ENCODE results near the gene CNPPD1. TPM values are rescaled to one million over a fixed set of nuclear protein-coding genes. Genes with fewer than 3 reads are reported as not detected.

CNPPD1 gene
- total RNA-seq, 1 donor from 2014 or later = 20.5 TPM

DNA sequence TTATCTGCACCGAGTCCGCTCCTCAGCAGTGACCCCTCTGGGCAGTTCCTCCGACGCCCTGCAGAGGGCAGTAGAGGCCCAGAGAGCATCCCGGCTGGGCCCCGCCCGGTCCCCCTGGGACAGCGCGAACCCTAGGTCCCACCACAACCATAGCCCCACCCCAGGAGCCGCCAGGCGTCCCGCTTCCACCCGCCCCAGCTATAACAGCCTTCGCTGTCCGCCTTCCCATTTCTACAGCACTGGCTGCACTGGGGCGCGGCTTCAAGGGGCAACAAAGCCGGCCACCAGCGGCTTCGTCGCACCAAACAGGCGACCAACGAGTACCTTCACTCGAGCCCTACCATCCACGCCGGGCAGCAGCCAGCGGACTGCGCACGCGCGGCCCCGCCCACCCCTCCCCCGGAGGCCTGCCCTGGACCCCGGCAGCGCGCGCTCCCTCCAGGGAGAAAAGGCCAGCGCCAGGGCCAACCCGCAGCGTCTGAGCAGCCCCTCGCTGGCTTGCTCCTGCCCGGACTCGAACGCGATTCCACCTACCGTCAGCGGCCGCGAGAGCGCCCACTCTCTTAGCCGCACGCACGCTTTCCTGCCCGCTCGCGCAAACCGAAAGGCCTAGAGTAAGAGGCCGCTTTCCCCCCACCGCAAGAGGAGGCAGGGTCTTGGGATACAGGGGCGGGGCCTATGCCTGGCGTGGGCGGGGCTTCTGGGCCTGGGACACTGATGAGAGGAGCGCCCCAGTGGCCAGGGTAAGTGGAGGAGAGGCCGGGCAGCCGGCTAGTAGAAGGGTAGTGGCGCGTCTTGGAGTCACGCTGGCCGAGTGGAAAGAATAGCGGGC is 16.3 kb downstream of the CNPPD1 start, which contains the start of gene NHEJ1:
Gene NHEJ1 (minus strand): TSS at position 630 of the 832 bp plus-strand sequence. CDS start 2,453 bp downstream, outside the sequence.
- DNase-seq (ENCODE audit: low spot score) = peak; percentile 93

DNA sequence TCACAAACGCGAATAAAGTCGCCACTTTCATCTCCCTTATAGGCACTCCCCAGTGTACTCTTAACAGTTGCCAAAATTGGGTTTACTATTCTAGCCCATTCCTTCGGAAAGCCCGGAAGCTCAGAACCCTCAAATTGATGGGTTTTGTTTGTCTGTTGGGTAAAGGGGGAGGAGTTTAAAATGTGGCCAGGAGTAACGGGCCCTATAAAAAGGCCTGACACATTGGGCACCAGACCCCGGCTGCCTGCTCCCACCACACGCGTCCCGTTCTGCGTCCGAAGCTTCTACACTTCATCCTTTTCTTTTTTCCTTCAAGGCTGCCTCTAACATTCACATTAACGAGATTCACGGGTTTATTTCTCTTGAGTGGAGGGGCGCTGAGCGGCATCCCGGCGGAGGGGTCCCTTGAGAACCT is 16.9 kb downstream of the CNPPD1 start:
- DNase-seq (ENCODE audit: low spot score) = no peak

DNA sequence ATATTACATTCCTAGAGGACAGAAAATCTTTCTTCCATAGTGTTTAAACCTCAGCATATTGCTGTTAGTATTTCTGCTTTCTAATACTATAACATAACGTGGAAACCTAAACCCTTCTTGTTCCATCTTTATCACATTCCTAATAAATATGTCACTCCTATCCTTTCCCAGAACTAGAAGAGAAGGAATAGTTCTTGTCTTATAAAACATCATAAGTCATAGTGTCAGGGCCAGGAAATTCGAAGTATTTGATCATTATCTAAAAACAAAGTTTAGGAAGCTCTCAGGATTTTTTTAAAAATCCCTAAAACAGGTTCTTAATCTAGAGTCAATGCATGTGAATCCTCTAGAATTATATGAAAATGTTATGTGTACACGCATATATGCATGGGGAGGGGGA is 18.1 kb downstream of the CNPPD1 start:
- DNase-seq (ENCODE audit: low spot score) = no peak

DNA sequence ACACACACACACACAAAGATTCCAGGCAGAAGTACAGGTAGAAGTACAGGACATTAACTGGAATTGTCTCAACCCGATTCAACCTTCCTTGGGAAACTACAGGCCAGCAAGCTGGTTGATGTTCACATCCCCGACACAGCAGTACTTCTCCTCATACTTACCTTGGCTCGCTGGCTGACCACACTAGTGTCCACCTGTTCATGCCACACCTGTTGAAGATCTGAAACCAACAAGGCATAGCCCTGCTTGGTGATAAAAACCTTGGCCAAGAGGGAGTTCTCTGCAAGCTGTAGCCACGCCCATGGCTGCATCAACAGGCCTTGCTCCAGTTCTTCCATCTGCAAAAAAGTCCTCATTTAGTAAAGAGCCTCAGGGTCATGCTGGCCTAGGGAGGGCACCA is 18.7 kb downstream of the CNPPD1 start:
- DNase-seq (ENCODE audit: low spot score) = no peak

DNA sequence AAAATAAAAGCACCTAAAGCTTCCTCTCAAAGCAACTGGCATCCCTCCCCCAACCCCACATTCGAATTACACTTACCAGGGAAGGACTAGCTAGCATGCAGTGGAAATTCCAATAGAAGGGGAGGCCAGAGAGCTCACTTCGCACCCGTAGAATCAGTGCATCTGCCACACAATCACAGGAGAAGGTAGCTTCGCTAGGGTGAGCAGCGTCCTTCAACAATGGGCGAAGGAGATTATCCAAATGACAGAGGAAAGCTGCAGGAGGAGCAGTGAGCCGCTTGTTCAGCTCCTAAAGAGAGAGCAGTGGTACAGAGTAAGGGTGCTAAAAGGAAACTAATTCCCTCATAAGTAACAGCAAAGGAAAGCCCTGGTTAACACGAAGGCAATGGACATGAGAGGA is 19.3 kb downstream of the CNPPD1 start:
- no peak for DNase-seq (ENCODE audit: low spot score)

DNA sequence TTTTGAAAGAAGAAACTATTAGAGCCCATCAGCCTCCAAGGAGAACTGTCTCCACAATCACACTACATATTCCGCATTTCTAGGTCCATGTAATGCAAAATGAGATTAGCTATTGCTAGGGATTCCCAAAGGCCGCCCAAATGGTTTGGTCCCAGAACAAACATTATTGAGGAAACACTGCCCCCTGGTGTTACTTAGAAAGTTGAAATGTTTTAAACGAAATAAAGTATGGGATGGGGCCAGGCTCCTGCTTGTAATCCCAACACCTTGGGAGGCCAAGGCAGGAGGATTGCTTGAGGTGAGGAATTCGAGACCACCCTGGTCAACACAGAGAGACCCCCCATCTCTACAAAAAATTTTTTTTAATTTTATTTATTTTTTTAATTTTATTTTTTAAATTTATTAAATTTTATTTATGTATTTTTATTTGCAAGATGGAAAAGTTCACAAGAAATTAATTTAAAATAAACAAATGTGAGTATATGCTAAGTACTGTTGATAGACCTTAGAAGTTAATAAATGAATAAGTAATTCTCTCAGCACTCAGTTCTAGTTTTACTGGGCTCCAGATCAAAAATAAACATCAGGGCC is 21.6 kb downstream of the CNPPD1 start:
- peak; percentile 79 for DNase-seq (ENCODE audit: low spot score)

DNA sequence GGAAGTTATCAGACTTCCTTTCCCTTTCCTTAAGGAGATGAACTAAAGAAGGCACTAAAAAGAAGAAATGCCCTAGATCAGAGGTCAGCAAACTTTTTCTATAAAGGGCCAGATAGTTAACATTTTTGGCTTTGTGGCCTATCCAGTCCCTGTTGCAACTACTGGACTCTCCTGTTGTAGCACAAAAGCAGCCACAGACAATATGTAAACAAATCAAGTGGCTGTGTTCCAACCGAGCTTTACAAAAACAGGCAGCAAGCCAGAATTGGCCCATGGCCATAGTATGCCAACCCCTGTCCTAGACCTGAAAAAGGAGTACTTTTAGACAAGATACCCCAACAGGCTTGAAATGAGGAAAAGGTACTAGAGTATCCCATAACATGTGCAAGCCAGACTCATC is 27.1 kb downstream of the CNPPD1 start:
- no peak for DNase-seq (ENCODE audit: low spot score)

DNA sequence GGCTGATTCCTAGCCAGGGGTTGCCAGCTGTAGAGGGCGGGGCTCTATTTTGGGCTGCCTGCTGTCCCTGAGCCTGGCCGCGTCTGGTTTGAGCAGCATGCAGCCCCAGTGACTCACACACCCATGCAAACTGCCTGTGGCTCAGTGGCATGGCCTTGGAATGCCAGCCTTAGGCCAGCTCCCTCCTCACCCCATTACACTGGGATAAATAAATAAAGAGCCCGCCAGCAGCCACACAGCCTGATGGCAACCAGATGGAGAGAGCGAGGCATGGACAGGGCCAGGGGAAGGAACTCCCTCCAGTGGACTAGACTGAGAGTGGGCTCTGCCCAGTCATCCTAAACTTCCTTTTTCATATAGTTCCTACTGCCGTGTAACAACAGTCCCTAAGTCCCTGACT is 34.4 kb downstream of the CNPPD1 start:
- no peak for DNase-seq (ENCODE audit: low spot score)

DNA sequence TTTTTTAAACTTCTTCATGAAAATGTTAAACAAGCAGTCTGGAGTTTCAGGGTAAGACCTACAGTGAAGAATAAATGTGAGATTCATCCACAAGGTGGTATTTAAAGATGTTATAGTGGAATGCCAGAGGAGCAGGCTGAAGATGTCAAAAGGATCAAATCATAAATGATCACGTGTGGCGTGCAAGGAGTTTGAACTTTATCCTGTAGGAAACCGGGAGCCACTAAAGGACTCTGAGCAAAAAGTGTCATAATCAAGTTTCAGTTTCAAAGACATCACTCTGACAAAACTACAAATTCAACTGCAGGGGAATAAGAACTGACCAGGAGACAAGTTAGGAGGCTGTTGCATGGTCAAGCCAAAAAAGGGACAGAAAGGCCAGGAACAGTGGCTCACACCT is 36.0 kb downstream of the CNPPD1 start:
- no peak for DNase-seq (ENCODE audit: low spot score)

DNA sequence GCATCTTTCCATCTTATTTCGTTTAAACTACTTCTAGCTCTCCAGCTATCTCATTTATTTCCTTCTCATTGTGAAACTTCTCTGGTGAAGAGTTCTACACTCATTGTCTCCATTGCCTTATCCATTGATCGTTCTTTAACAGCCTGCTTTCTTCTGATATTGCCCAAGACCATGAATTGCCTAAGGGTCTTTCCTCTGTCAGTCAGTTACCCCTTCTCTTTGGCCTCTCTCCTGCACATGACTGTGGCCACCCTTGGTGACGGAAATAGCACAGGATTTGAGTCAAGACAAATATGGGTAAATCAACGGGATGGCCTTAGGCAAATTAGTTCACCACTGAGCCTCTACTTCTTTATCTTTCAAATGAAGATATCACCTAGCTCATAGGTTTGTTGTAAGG is 42.7 kb downstream of the CNPPD1 start:
- DNase-seq (ENCODE audit: low spot score) = no peak

DNA sequence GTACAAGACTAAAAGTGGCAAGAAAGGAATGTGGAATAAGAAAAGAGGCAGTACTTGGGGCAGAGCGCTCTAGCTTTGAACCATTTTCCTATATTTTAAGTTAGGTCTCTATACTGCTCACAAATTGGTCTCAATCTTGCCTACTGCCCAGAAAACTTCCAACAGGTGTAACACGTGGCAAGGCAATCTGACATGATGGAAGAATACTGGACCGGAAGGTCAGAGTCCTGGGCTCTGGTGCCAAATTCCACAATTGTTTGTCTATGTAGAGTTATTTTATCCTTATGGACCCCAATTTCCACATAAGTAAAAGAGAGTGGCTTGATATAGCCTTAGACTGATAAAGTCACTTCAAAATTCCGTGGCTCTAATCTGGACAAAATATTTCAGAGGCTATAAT is 45.0 kb downstream of the CNPPD1 start:
- DNase-seq (ENCODE audit: low spot score) = no peak

DNA sequence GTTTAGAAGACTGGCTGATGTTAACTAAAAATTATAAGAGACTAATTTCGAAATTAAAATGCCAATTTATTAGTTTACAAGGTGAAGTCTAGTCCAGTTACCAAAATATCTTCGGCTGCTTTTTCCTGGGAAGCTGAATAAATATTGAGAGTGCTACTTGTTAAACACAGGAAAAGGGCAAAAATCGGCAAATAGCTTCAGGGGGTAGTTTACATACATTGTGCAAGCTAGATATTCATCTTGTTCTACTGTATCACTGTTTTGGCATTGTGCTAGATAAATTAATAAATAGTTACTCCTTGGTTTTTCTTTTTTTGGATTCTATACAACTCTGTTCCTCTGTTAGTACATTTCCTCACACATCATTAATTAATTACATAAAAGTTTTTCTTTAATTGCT is 45.4 kb downstream of the CNPPD1 start:
- no peak for DNase-seq (ENCODE audit: low spot score)

DNA sequence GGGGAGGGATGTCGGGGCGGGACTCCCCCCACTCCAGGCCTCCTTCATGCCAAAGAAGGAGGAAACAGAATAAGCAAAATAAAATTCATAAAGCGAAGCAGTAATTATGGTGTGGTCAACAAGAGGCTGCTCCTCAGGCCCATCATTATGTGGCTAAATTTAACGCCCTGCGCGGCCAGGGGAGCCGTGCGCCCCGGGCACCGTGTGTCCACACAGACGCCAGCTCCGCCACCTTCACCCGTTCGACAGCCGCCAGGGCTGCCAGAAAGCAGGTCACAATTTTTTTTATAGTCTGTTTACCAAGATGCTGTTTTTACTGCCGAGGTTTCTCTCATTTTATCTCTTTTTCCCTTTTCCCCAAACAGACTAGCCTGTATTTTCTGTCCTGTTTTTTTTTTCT is 47.1 kb downstream of the CNPPD1 start:
- DNase-seq (ENCODE audit: low spot score) = no peak

DNA sequence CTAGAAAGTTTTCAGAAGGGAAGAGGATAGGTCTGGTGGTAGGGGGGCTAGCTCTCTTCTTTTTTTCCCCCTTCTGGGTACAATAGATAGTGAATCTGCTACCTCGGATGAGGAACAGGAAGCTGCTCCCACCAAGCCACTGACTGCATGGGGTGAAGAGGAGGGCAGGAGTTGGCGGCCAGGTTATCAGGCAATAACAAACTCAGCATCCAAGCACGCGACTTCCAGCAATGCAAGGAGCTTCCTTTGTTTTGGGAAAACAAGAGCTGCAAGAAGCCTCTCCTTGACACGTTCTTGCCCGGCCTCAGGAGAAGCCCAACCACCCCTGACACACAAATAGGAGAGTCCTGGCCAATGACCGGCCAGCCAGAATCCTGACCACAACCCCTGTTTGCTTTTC is 48.3 kb downstream of the CNPPD1 start:
- DNase-seq (ENCODE audit: low spot score) = no peak

DNA sequence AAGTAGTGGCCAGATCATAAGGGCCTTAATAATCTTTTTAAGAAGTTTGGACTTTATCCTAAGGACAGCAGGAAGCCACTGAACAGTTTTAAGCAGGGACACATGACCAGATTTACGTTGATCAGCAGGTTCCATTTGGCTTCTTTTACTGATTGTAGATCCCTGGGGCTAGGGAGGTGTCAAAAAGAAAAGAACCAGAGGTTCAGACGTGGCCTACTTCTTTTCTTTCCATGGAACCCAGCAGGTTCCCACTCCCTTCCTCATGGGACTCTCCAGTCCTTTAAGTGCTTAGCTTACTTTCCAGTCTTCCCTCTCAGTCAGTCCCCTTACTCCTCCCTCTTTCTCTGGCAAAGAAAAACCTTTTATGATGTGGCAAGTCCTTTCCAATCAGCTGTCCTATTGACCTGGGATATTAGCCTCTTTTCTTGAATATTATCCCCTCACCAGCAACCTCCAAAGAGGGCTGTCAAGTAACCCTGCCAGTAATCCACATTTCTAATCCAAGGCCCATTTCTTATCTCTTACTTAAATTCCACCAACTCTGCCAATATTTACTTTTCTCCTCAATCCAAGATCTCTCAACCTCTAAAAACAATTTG is 49.6 kb downstream of the CNPPD1 start:
- DNase-seq (ENCODE audit: low spot score) = no peak

DNA sequence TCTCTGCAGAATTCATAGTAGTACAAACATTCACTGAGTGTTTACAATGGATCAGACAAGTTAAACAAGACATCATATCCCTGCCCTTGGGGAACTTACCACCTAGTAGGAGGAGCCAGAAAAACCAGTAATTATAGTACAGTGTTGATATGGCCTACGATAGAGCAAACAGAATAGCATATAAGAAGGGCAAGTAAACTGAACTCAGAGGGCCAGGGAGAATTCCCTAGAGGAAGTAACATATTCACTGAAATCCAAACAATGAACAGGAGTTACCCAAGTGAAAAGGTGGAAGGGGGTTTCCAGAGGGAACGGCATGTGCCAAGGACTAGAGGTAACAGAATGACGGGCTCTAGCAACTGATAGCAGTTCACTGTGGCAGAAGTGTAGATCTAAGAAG is 50.2 kb downstream of the CNPPD1 start:
- no peak for DNase-seq (ENCODE audit: low spot score)

DNA sequence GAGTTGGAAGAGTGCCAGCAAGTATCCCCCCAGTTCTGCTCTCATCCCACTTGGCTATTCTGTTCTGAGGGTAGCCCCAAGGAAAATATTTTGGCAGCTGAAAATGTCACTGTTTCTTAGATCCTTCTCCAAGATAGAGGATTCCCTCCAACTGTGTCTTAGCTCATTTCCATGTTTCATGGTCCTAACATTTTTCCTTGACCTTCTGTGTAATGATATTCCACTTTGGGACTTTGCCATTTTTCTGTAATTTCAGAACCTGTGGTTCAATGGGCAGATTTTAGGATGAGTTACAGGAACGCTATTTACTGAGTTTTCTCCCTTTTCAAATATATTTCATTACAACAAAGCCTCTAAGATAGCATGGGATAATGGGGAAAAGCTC is 50.8 kb downstream of the CNPPD1 start:
- no peak for DNase-seq (ENCODE audit: low spot score)

DNA sequence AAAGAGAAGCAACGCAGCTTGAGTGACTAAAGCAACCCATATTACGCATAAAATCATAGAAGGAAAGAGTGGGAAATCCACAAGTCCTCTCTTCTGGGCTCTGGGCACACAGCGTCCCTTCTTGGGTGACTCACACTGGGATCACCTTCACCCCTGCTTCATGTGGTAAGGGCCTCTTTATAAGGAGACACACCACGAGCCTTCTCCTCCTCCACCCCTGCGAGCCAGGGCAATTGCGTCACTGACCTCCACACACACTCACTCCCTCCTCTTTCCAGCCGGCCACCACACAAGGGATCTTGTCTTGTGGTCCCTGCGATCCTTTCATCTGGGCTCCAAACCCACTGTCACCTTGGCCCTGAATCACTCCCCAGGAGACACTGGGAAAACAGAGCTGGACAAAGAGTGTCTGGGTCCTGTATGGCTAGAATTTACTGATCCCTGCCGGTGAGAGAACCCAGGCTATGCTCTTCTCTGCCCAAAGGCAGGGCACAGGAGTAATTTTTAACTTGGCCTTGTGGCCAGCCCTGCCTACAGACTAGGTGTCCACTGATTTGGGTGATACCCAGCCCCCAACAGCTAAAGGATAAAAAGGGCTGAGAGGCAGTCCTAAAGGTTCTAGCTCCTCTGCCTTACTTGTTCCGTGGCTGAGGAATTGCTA is 51.4 kb downstream of the CNPPD1 start:
- no peak for DNase-seq (ENCODE audit: low spot score)

DNA sequence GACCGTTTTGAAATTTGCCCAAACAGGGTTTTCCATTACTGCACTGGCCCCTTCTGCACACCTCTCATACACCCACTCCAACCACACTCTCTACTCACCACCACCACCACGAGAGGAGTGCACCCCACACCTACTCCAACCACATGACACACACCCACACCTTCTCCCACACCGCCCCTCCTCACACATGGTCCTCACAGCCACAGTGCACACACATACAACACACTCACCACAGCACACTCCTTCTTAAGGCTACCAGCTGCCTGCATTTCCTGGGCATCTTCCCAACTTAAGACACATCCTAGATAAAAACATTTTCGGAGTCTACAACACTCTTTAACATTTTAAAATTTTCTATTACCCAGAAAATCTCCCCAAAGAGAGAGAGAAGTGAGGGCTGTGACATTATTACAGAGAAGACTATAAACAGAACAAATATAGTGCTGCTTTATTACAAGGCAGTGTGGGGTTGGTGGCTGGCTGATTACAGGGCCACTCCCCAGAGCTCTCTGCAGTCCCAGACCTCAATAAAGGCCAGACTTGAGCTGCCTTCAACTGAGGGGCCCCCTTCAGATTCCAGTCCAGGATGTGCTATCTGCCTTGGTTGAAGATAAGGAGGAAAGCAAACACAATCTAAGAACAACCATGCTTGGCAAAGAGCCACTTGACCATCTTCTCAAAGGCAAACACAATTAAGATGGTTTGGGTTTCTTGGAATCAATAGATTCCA is 52.2 kb downstream of the CNPPD1 start:
- DNase-seq (ENCODE audit: low spot score) = peak; percentile 78

DNA sequence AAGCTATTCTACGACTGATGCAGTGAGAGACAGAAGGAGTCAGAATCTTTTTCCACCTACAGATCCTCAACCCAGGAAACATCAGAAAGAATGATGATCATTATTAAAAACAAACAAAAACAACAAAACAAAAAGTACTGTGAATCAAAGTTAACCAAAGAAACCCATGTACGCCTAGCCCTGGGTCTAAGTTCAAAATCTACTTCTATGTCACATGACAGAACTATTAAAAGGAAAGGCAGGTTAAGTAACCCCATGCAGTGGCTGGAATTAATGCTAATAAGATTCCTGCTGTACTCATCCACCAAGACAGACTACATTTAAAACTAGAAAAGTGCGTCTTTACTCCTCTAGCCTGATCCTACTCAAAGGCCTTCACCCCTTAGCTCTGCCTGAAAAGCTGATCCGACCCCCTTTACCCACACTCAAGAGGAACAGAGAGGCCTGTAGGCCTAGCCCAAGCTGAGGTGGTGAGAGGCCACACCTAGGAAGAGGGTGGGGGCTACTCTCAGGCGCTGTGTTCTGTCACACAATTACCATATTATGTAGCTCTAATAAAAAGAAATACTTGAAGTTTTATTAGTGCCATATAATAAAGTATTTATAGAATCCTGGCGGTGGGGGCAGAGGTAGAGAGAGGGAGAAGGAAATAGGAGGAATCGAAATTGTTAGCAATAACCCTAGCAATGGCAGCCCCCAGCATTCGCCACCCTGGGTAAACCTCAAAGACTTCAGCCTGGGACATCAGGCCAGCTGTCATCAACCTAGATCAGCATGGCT is 53.2 kb downstream of the CNPPD1 start:
- DNase-seq (ENCODE audit: low spot score) = no peak

All from umbilical cord (tissue), 2 donors.